K562 (cell line): Measurements from ENCODE around the gene TSEN54. TPM values are rescaled to one million over a fixed set of nuclear protein-coding genes. Genes with fewer than 3 reads are reported as not detected.

Source experiments
- BMI1 ChIP-seq: fragments of 150-350 bp; IDR thresholded peaks from 2 replicates; pipeline ENCODE4 v1.6.1; 2014; ENCODE audit warnings: low read length
- CBFA2T2 ChIP-seq: fragments of 450-650 bp; conservative IDR thresholded peaks from 2 replicates; pipeline ENCODE4 v1.6.1; 2017; ENCODE audit warnings: mild to moderate bottlenecking
- CBX3 ChIP-seq, 2 experiments: IDR thresholded peaks; 1 replicate in 1 of 2; 2 replicates in 1 of 2; pipeline ENCODE4 v1.6.1; 2012; ENCODE audit warnings: inconsistent platforms in 2 of 2, low read length in 2 of 2, borderline replicate concordance in 1 of 2, control low read depth in 1 of 2
- CHCHD3 ChIP-seq: fragments of 250-450 bp; sonication (Bioruptor Pico); IDR thresholded peaks from 2 replicates; pipeline ENCODE4 v2.1.2; 2022; ENCODE audit warnings: mild to moderate bottlenecking
- EHMT2 ChIP-seq: fragments of 450-650 bp; IDR thresholded peaks from 2 replicates; pipeline ENCODE4 v1.6.1; 2018; ENCODE audit warnings: antibody characterized with exemption
- FIP1L1 ChIP-seq: fragments of 200-400 bp; formaldehyde crosslinking; IDR thresholded peaks from 2 replicates; pipeline ENCODE4 v1.6.1; 2018; ENCODE audit warnings: mild to moderate bottlenecking, low read depth, low read length; ENCODE audit not compliant: poor library complexity, severe bottlenecking
- FOXA3 ChIP-seq, 2 experiments: fragments of 450-650 bp in 1 of 2; sonication (generic) in 1 of 2; formaldehyde crosslinking; IDR thresholded peaks in 1 of 2; conservative IDR thresholded peaks in 1 of 2; 2 replicates each; pipeline versions ENCODE4 v1.4.0 to v1.8.0; 2020 to 2022; ENCODE audit warnings: mild to moderate bottlenecking in 2 of 2, missing genetic modification reagents in 1 of 2
- KLF1 ChIP-seq: fragments of 450-650 bp; IDR thresholded peaks from 2 replicates; pipeline ENCODE4 v1.6.1; 2016; ENCODE audit warnings: missing genetic modification characterization, missing compliant biosample characterization
- MAX ChIP-seq: sonication (generic); formaldehyde crosslinking; IDR thresholded peaks from 2 replicates; pipeline ENCODE4 v1.9.0; 2022; ENCODE audit warnings: mild to moderate bottlenecking, missing genetic modification reagents
- NRF1 ChIP-seq, 2 experiments: fragments of 450-650 bp; IDR thresholded peaks in 1 of 2; conservative IDR thresholded peaks in 1 of 2; 2 replicates each; pipeline ENCODE4 v1.6.1; 2014; ENCODE audit warnings: mild to moderate bottlenecking in 2 of 2
- PHF8 ChIP-seq: fragments of 200-600 bp; sonication (generic); IDR thresholded peaks from 2 replicates; pipeline ENCODE4 v1.6.1; 2012; ENCODE audit warnings: mixed run types, mild to moderate bottlenecking, inconsistent platforms, low read length, moderate library complexity, borderline replicate concordance
- SETDB1 ChIP-seq: IDR thresholded peaks from one replicate; pipeline ENCODE4 v1.6.1; 2012; ENCODE audit warnings: low read length, control low read depth, inconsistent platforms
- SMARCE1 ChIP-seq: fragments of 450-650 bp; IDR thresholded peaks from 2 replicates; pipeline ENCODE4 v1.7.1; 2016; ENCODE audit warnings: mild to moderate bottlenecking
- TARDBP ChIP-seq: fragments of 450-650 bp; IDR thresholded peaks from 2 replicates; pipeline ENCODE4 v1.6.1; 2016
- TGIF2 ChIP-seq: sonication (generic); formaldehyde crosslinking; IDR thresholded peaks from 2 replicates; pipeline ENCODE4 v1.8.1; 2022; ENCODE audit warnings: mild to moderate bottlenecking, missing genetic modification reagents, moderate library complexity
- TOE1 ChIP-seq, 2 experiments: fragments of 450-650 bp in 1 of 2; sonication (generic) in 1 of 2; formaldehyde crosslinking in 1 of 2; IDR thresholded peaks; 2 replicates each; pipeline versions ENCODE4 v1.7.1 to v1.8.0; 2016 to 2022; ENCODE audit warnings: borderline replicate concordance in 2 of 2, mild to moderate bottlenecking in 2 of 2, antibody characterized with exemption in 1 of 2, inconsistent platforms in 1 of 2, low read depth in 1 of 2, missing genetic modification reagents in 1 of 2, moderate library complexity in 1 of 2
- TSHZ1 ChIP-seq: fragments of 250-450 bp; sonication (Bioruptor Pico); IDR thresholded peaks from 2 replicates; pipeline ENCODE4 v1.4.0; 2020; ENCODE audit warnings: mild to moderate bottlenecking, moderate library complexity
- ZNF217 ChIP-seq: sonication (generic); formaldehyde crosslinking; IDR thresholded peaks from 2 replicates; pipeline ENCODE4 v1.8.0; 2022; ENCODE audit warnings: mild to moderate bottlenecking, missing genetic modification reagents
- ZNF277 ChIP-seq: fragments of 250-450 bp; sonication (Bioruptor Pico); IDR thresholded peaks from 2 replicates; pipeline ENCODE4 v1.8.0; 2022; ENCODE audit warnings: inconsistent platforms, mild to moderate bottlenecking, moderate library complexity, borderline replicate concordance
- ZNF740 ChIP-seq, 3 experiments: fragments of 200-800 bp in 1 of 3; sonication (Bioruptor generic) in 1 of 3; sonication (generic) in 1 of 3; formaldehyde crosslinking in 1 of 3; IDR thresholded peaks; 2 replicates each; pipeline versions ENCODE4 v1.6.1 to v1.8.0; 2016 to 2022; ENCODE audit warnings: mild to moderate bottlenecking in 2 of 3, missing compliant biosample characterization in 2 of 3, missing genetic modification characterization in 2 of 3, missing genetic modification reagents in 1 of 3
- ZNF830 ChIP-seq: fragments of 250-450 bp; sonication (Bioruptor Pico); IDR thresholded peaks from 2 replicates; pipeline ENCODE4 v1.5.0; 2021; ENCODE audit warnings: mild to moderate bottlenecking
- polyA plus RNA-seq, 8 experiments: library from polyadenylated mRNA; depleted of rRNA in 4 of 8; stranded (reverse) in 5 of 8; unstranded in 3 of 8; fragments of >200 nt; fragmentation: Nextera tagmentation in 2 of 8; fragmentation: Illumina TruSeq in 1 of 8; extraction: Ambion mirVana in 2 of 8; extraction: Trizol in 1 of 8; gene quantifications; 2 replicates each; pipeline versions ENCODE4 v1.2.1 to v1.2.3, GENCODE V29; 2011 to 2014; ENCODE audit warnings: inconsistent platforms in 1 of 8, missing spikeins in 1 of 8
- total RNA-seq, 7 experiments: library from RNA; depleted of rRNA in 6 of 7; stranded (reverse); fragments of >200 nt in 6 of 7; fragmentation: Illumina TruSeq in 2 of 7; extraction: Trizol in 2 of 7; gene quantifications; 2 replicates each; pipeline versions ENCODE4 v1.2.1 to v1.2.3, GENCODE V29; 2011 to 2021; ENCODE audit warnings: low replicate concordance in 1 of 7

Gene TSEN54
- total and polyA plus RNA-seq, 9 of the 15 experiments (the other 6 are each of a cell fraction or from before 2014, with no cell fraction given): 5.9 to 64.3 (median 48.9) TPM

GRCh38 chr17:75515496-75516254, 653 bp upstream of the TSEN54 start, which contains the start of gene CASKIN2 (continued):
- TF ChIP-seq BMI1 (no peak), FIP1L1 (peak; percentile 81), CBX3 (IDR thresholded peaks at IDR 0.05; ENCODE audit: borderline replicate concordance in 1 of 2, low read length in 2 of 2) (peak in 1 of 2 experiments; percentile 68; a peak in 1 of 3 replicates), TOE1 (IDR thresholded peaks at IDR 0.05; ENCODE audit: borderline replicate concordance) (no peak), TOE1 (CRISPR knock-in tag; IDR thresholded peaks at IDR 0.05; ENCODE audit: borderline replicate concordance, low read depth) (peak; percentile 97), CBFA2T2 (no peak), ZNF830 (CRISPR knock-in tag) (0 out of 2 replicates have a peak, but pooled peaks have one; percentile 6), ZNF217 (no peak), SMARCE1 (peak; percentile 61; the same call in 1 of the 2 replicates), TGIF2 (CRISPR knock-in tag) (peak; percentile 98), ZNF740 (CRISPR knock-in tag; IDR thresholded peaks at IDR 0.05) (peak; percentile 72; the same call in 1 of the 2 replicates), ZNF740 (tag; IDR thresholded peaks at IDR 0.05) (no peak), TSHZ1 (CRISPR knock-in tag) (no peak), KLF1 (tag) (peak; percentile 63; the same call in 1 of the 2 replicates), SETDB1 (peak; percentile 23), ZNF277 (CRISPR knock-in tag) (no peak), MAX (CRISPR knock-in tag) (peak; percentile 98), CHCHD3 (CRISPR knock-in tag) (no peak), FOXA3 (CRISPR knock-in tag; conservative IDR thresholded peaks at IDR 0.05 in 1 of 2, IDR thresholded peaks at IDR 0.05 in 1 of 2) (peak in 1 of 2 experiments; percentile 81; a peak in 2 of 4 replicates), EHMT2 (peak; percentile 99), PHF8 (peak; percentile 2; the same call in 1 of the 2 replicates), NRF1 (conservative IDR thresholded peaks at IDR 0.05 in 1 of 2, IDR thresholded peaks at IDR 0.05 in 1 of 2) (peak; percentile 90 to 92), TARDBP (peak; percentile 29; the same call in 1 of the 2 replicates)
